BE2C (cell line): ENCODE results near the gene PRR18.

Source experiments
- DNase-seq: peaks from one replicate; pipeline ENCODE4 v3.0.0-alpha.2; 2020
- H3K27me3 ChIP-seq: fragments of 250-450 bp; sonication (Bioruptor Pico); 2 replicates; pipeline ENCODE4 v1.5.1; 2020; ENCODE audit warnings: mild to moderate bottlenecking
- H3K36me3 ChIP-seq: fragments of 250-450 bp; sonication (Bioruptor Pico); 2 replicates; pipeline ENCODE4 v1.5.1; 2020; ENCODE audit warnings: mild to moderate bottlenecking
- H3K4me1 ChIP-seq: fragments of 250-450 bp; sonication (Bioruptor Pico); 2 replicates; pipeline ENCODE4 v1.5.1; 2020
- H3K4me3 ChIP-seq: 2 replicates; pipeline ENCODE4 v1.5.1; 2011; ENCODE audit warnings: low read depth, low read length
- H3K9me3 ChIP-seq: fragments of 250-450 bp; sonication (Bioruptor Pico); 2 replicates; pipeline ENCODE4 v1.5.1; 2020
- TF ChIP-seq, protein P1 (sequence below): IDR thresholded peaks from 2 replicates; pipeline ENCODE4 v1.5.1; 2012; ENCODE audit warnings: mild to moderate bottlenecking, low read depth, low read length

The PRR18 gene

DNA sequence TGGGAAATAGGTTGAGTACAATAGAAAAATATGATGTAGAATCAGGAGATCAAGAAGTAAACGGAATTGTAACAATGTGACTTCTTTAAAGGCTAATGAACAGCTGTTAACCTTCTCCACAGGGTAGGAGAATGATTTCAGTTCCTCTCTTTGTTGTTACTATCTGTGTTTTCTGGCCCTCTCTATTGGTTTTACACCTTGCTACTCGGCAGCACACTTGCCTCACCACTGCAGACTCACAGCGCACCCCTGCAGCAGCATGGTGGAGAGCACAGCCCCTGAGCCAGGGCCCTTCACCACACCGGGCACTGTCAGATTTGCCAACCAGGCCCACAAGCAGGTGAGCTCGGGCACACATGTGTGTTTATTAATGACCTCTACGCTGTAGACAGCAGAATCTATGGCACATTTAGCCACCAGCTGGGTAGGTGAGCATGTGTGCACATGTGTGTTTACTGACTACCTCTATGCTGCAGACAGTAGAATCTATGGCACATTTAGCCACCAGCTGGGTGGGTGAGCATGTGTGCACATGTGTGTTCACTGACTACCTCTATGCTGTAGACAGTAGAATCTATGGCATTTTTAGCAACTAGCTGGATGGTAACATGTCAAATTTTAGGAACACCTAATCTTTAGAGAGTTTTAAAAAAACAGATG lies 17.3 kb upstream of the PRR18 start:
- DNase-seq: no peak
- Histone ChIP-seq H3K4me3 (no peak overlapping the region), H3K9me3 (no peaks in the 10 kb centered on the region), H3K36me3 (peaks cover 33% of the 10 kb centered on the region), H3K4me1 (no peaks in the 10 kb centered on the region), H3K27me3 (no peaks in the 10 kb centered on the region)
- TF ChIP-seq, protein P1, sequence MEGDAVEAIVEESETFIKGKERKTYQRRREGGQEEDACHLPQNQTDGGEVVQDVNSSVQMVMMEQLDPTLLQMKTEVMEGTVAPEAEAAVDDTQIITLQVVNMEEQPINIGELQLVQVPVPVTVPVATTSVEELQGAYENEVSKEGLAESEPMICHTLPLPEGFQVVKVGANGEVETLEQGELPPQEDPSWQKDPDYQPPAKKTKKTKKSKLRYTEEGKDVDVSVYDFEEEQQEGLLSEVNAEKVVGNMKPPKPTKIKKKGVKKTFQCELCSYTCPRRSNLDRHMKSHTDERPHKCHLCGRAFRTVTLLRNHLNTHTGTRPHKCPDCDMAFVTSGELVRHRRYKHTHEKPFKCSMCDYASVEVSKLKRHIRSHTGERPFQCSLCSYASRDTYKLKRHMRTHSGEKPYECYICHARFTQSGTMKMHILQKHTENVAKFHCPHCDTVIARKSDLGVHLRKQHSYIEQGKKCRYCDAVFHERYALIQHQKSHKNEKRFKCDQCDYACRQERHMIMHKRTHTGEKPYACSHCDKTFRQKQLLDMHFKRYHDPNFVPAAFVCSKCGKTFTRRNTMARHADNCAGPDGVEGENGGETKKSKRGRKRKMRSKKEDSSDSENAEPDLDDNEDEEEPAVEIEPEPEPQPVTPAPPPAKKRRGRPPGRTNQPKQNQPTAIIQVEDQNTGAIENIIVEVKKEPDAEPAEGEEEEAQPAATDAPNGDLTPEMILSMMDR: no peak

DNA sequence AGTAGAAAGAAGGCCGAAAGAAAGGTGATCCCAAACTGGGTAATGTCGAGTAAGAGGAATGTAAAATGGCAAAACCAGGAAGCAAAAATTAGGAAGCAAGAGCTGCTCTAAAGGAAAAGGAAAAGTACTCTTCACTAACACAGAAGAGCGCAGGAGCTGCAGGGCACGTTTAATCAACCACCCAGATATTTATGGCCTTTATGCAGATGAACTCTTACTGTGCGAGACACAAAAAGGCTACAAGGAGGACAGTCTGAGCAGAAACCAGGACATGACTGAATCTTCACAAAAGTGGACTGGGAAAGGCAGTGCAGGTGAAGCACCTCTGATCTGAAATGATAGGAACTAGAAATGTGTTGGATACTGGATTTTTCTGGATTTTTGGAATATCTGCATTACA lies 15.2 kb upstream of the PRR18 start:
- Histone ChIP-seq H3K9me3 (no peaks in the 10 kb centered on the region), H3K4me1 (no peaks in the 10 kb centered on the region), H3K36me3 (peaks cover 37% of the 10 kb centered on the region), H3K27me3 (no peaks in the 10 kb centered on the region), H3K4me3 (no peak overlapping the region)
- DNase-seq: no peak
- TF ChIP-seq, protein P1: no peak

DNA sequence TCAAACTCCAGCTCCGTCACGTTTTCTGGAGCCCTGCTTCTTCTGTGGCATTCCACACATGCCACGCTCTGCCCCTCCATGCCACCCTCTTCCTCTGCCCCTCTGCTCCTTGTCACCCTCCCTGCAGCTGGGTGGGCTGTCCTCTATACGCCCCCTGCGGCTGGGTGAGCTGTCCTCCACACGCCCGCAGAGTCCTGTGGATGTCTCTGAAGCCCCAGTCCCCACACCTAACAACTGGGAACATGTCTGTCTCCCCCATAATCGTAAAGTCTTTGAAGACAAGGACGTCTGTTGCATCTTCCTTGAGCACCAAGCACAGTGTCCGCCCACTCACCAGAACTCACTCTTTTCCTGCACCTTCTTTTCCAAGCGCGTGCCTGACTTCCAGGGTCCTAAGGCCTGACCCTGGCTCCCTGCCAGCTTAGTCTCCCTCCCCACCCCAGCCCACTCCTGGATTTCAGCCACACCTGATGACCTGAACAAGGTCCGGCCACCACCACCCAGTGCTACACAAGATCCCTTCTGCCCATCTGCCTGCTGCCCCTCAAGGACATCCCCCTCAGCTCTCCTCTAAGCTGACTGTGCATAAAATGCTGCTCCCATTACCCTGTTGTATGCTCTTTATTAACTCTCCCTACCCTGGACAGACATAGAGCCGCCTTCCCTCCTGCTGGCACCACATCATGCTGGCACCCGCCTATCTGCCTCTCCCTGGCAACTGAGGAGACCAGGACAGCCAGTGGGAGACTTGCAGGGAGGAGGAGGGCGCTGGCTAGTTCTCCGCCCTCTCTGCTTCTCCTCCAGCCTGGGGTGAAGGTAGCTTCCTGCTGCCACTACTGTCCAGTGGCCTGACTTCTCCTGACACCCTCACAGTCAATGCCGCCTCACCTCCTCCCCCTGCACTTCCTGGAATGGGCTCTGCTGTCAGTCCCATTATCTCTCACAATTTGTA lies 10.7 kb upstream of the PRR18 start:
- Histone ChIP-seq H3K4me3 (no peak overlapping the region), H3K4me1 (no peaks in the 10 kb centered on the region), H3K9me3 (no peaks in the 10 kb centered on the region), H3K36me3 (peaks cover 16% of the 10 kb centered on the region), H3K27me3 (no peaks in the 10 kb centered on the region)
- TF ChIP-seq, protein P1: no peak
- DNase-seq: no peak

DNA sequence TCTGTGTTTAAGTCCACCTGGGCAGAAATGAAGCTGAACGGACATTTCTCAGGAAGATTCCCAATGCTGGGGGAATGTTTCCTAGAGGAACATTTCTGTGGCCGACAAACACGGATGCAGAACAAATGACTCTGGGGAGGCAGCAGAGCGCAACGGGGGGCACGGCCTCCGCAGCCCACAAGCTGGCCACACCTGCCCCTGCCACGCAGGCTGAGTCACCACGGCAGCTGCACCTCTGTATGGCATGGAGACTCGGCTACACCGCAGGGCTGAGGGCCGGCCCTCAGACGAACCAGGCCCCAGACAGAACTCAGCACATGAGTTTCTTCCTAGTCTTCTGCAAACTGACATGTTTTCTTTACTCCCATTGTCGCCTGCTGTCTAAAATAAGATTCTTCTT lies 10.0 kb upstream of the PRR18 start:
- no peaks in the 10 kb centered on the region for H3K4me1 ChIP-seq
- TF ChIP-seq, protein P1: no peak
- no peak overlapping the region for H3K4me3 ChIP-seq
- H3K36me3 ChIP-seq: peaks cover 16% of the 10 kb centered on the region
- no peak for DNase-seq
- no peaks in the 10 kb centered on the region for H3K9me3 ChIP-seq
- no peaks in the 10 kb centered on the region for H3K27me3 ChIP-seq

DNA sequence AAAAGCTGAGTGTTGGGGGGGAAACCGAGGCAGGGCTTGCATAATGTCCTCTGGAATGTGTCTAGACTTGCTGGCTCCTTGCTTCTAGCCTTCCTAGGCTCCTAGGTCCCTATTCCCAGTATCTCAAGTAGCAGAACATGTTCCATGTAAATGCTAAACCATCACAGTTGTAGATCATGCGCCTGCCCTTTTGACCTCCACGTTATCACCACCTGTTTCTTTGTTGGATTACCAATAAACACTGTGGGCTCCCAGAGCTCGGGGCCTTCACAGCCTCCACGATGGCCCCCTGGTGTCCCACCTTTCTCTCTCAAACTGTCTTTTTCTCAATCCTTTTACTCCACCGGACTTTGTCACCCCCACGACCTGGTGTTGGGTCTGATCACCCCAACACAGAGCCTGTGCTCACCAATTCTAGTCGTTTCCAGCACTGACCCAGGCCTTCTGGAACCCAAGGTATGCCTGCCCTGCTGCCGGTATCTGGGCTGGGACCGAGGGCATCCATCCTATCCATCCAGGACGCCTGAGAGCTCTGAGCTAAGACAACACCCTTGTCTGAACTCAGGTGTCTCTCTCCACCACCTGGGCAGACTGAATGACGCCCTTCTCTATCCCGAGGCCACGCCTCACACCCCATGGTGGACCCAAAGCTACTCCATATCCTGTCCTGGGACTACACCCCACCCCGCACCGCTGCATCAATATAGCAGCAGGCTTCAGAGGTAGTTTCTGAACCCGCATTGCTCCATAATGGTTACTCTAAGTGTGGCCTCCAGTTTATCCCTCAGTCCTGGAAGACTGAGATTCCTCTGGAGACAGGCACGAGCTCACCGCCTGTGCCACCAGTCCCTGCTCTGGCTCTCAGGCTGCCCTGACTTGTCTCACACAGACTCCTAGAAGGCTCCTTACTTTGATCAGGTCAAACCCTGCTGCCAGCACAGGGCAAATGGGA lies 9.3 kb upstream of the PRR18 start:
- Histone ChIP-seq H3K9me3 (no peaks in the 10 kb centered on the region), H3K36me3 (peaks cover 16% of the 10 kb centered on the region), H3K4me3 (no peak overlapping the region), H3K27me3 (no peaks in the 10 kb centered on the region), H3K4me1 (no peaks in the 10 kb centered on the region)
- DNase-seq: no peak
- TF ChIP-seq, protein P1: no peak
